Activated naive CD4-positive, alpha-beta T cell treated with anti-CD3 and anti-CD28 coated beads for 36 hours (primary cell): ENCODE measurements around the gene FYTTD1. TPM values are rescaled to one million over a fixed set of nuclear protein-coding genes. Genes with fewer than 3 reads are reported as not detected.
A peak's percentile ranks its signal among the peaks of the same experiment; 100 is the strongest.

Source experiments
- CTCF ChIA-PET: fragments of 350-600 bp; sonication (Branson Sonifier 250); formaldehyde crosslinking; loops from one replicate; lab custom pipeline; 2021; ENCODE audit warnings: antibody characterized with exemption; lab: Charles Lee
- DNase-seq: peaks from one replicate; pipeline ENCODE4 v3.0.0-alpha.2; 2020
- H3K27ac Mint-ChIP-seq: one replicate; pipeline ENCODE4 v1.8.0; 2021; ENCODE audit warnings: mild to moderate bottlenecking, mixed read lengths
- H3K27me3 Mint-ChIP-seq: one replicate; pipeline ENCODE4 v1.8.0; 2021; ENCODE audit warnings: low read depth, mixed read lengths
- H3K36me3 Mint-ChIP-seq: one replicate; pipeline ENCODE4 v1.8.0; 2021; ENCODE audit warnings: low read depth, mixed read lengths
- H3K4me1 Mint-ChIP-seq: one replicate; pipeline ENCODE4 v1.8.0; 2021; ENCODE audit warnings: low read depth, mixed read lengths
- H3K4me3 Mint-ChIP-seq: one replicate; pipeline ENCODE4 v1.8.0; 2021; ENCODE audit warnings: mild to moderate bottlenecking, moderate library complexity, mixed read lengths
- H3K9me3 Mint-ChIP-seq: one replicate; pipeline ENCODE4 v1.8.0; 2021; ENCODE audit warnings: mixed read lengths
- intact Hi-C: fragments of 100-400 bp; cut with micrococcal nuclease; formaldehyde crosslinking; loops from one replicate; pipeline ENCODE4 v1.15.1; 2023
- total RNA-seq, 2 experiments: library from RNA; stranded (reverse); gene quantifications; one replicate each; pipeline ENCODE4 v1.2.3, GENCODE V29; 2021

FYTTD1 gene
- total RNA-seq, 2 experiments from 2014 or later = 25.1 to 27.6 TPM

GRCh38 chr3:197758512-197758911 is 8.8 kb downstream of the FYTTD1 start:
- intact Hi-C loops = no loop called here
- H3K27me3 Mint-ChIP-seq = no peaks in the 10 kb centered on the region
- no peak overlapping the region for H3K4me3 Mint-ChIP-seq
- CTCF ChIA-PET = no interaction called here
- no peak for DNase-seq
- peaks cover 15% of the 10 kb centered on the region for H3K4me1 Mint-ChIP-seq
- peaks cover 2% of the 10 kb centered on the region for H3K36me3 Mint-ChIP-seq
- H3K27ac Mint-ChIP-seq = no peak overlapping the region
- H3K9me3 Mint-ChIP-seq = no peaks in the 10 kb centered on the region

GRCh38 chr3:197761784-197762183 is 12.1 kb downstream of the FYTTD1 start:
- Mint-ChIP-seq H3K9me3 (no peaks in the 10 kb centered on the region), H3K36me3 (peaks cover 3% of the 10 kb centered on the region), H3K27me3 (no peaks in the 10 kb centered on the region), H3K27ac (no peak overlapping the region), H3K4me1 (no peaks in the 10 kb centered on the region), H3K4me3 (no peak overlapping the region)
- CTCF ChIA-PET = no interaction called here
- DNase-seq = no peak
- intact Hi-C loops = no loop called here

- no peaks in the 10 kb centered on the region for H3K4me1 Mint-ChIP-seq
- no peaks in the 10 kb centered on the region for H3K27me3 Mint-ChIP-seq
- CTCF ChIA-PET = interaction anchor here (1.3 kb wide), 1 partner anchor 8 kb away, joined by 3 read pairs; no protein-coding TSS in a partner anchor
- intact Hi-C loops = no loop called here
- H3K27ac Mint-ChIP-seq = no peak overlapping the region
- H3K9me3 Mint-ChIP-seq = no peaks in the 10 kb centered on the region
- H3K4me3 Mint-ChIP-seq = no peak overlapping the region
- DNase-seq = no peak
- H3K36me3 Mint-ChIP-seq = peaks cover 17% of the 10 kb centered on the region
Observed at GRCh38 chr3:197775317-197775716, 25.6 kb downstream of the FYTTD1 start.

- Mint-ChIP-seq H3K4me3 (no peak overlapping the region), H3K9me3 (no peaks in the 10 kb centered on the region), H3K27me3 (no peaks in the 10 kb centered on the region), H3K27ac (peak overlapping the region; percentile 3), H3K4me1 (peaks cover 4% of the 10 kb centered on the region), H3K36me3 (peaks cover 15% of the 10 kb centered on the region)
- intact Hi-C loops = no loop called here
- CTCF ChIA-PET = no interaction called here
- no peak for DNase-seq
Observed at GRCh38 chr3:197782230-197782629, 32.5 kb downstream of the FYTTD1 start.

- no peak for DNase-seq
- Mint-ChIP-seq H3K36me3 (peaks cover 9% of the 10 kb centered on the region), H3K27ac (no peak overlapping the region), H3K4me3 (no peak overlapping the region), H3K4me1 (peaks cover 9% of the 10 kb centered on the region), H3K27me3 (no peaks in the 10 kb centered on the region), H3K9me3 (no peaks in the 10 kb centered on the region)
- CTCF ChIA-PET = interaction anchor here (1.2 to 1.5 kb wide), 2 partner anchors 17 to 34 kb away, joined by 4 read pairs; no protein-coding TSS in a partner anchor
- intact Hi-C loops = no loop called here
Observed at GRCh38 chr3:197784019-197784585, 34.4 kb downstream of the FYTTD1 start.

GRCh38 chr3:197787412-197787811 is 37.7 kb downstream of the FYTTD1 start:
- peaks cover 2% of the 10 kb centered on the region for H3K36me3 Mint-ChIP-seq
- CTCF ChIA-PET = interaction anchor here (0.6 kb wide), 1 partner anchor 71 kb away, joined by 3 read pairs; no protein-coding TSS in a partner anchor
- H3K27ac Mint-ChIP-seq = no peak overlapping the region
- no peaks in the 10 kb centered on the region for H3K9me3 Mint-ChIP-seq
- no peak overlapping the region for H3K4me3 Mint-ChIP-seq
- DNase-seq = no peak
- H3K4me1 Mint-ChIP-seq = peaks cover 18% of the 10 kb centered on the region
- intact Hi-C loops = no loop called here
- no peaks in the 10 kb centered on the region for H3K27me3 Mint-ChIP-seq

- peaks cover 31% of the 10 kb centered on the region for H3K4me1 Mint-ChIP-seq
- no peaks in the 10 kb centered on the region for H3K27me3 Mint-ChIP-seq
- H3K9me3 Mint-ChIP-seq = no peaks in the 10 kb centered on the region
- CTCF ChIA-PET = interaction anchor here (0.6 to 1.5 kb wide), 7 partner anchors 9 to 190 kb away, joined by 3 to 5 read pairs (median 3); no protein-coding TSS in a partner anchor
- no peaks in the 10 kb centered on the region for H3K36me3 Mint-ChIP-seq
- no peak overlapping the region for H3K4me3 Mint-ChIP-seq
- no peak for DNase-seq
- no peak overlapping the region for H3K27ac Mint-ChIP-seq
- intact Hi-C loops = no loop called here
Observed at GRCh38 chr3:197789309-197789708, 39.6 kb downstream of the FYTTD1 start.

GRCh38 chr3:197790033-197790432 is 40.4 kb downstream of the FYTTD1 start:
- Mint-ChIP-seq H3K4me1 (peaks cover 30% of the 10 kb centered on the region), H3K4me3 (peak overlapping the region; percentile 81), H3K9me3 (no peaks in the 10 kb centered on the region), H3K27ac (peak overlapping the region; percentile 95), H3K36me3 (no peaks in the 10 kb centered on the region), H3K27me3 (no peaks in the 10 kb centered on the region)
- no peak for DNase-seq
- CTCF ChIA-PET = interaction anchor here (1.5 kb wide), 1 partner anchor 37 kb away, joined by 3 read pairs; no protein-coding TSS in a partner anchor
- intact Hi-C loops = no loop called here

GRCh38 chr3:197791113-197791891 is 41.6 kb downstream of the FYTTD1 start, which contains the start of gene LRCH3:
TSS of gene LRCH3 (plus strand) at chr3:197791254. CDS start at chr3:197791279, 25 bp downstream.
- H3K36me3 Mint-ChIP-seq = no peaks in the 10 kb centered on the region
- no peaks in the 10 kb centered on the region for H3K9me3 Mint-ChIP-seq
- H3K4me1 Mint-ChIP-seq = peaks cover 40% of the 10 kb centered on the region
- H3K27me3 Mint-ChIP-seq = no peaks in the 10 kb centered on the region
- peak; percentile 77 for DNase-seq
- H3K27ac Mint-ChIP-seq = peak within 1 kb of the TSS; percentile 95
- CTCF ChIA-PET = interaction anchor here (0.6 to 1.2 kb wide), 5 partner anchors 12 to 78 kb away, joined by 3 to 4 read pairs (median 3); no protein-coding TSS in a partner anchor
- intact Hi-C loops = no loop called here
- H3K4me3 Mint-ChIP-seq = peak within 1 kb of the TSS; percentile 81

GRCh38 chr3:197791892-197792647 is 42.4 kb downstream of the FYTTD1 start:
- H3K27me3 Mint-ChIP-seq = no peaks in the 10 kb centered on the region
- no peaks in the 10 kb centered on the region for H3K36me3 Mint-ChIP-seq
- peak overlapping the region; percentile 92 for H3K27ac Mint-ChIP-seq
- peak overlapping the region; percentile 81 for H3K4me3 Mint-ChIP-seq
- H3K4me1 Mint-ChIP-seq = peaks cover 45% of the 10 kb centered on the region
- H3K9me3 Mint-ChIP-seq = no peaks in the 10 kb centered on the region
- intact Hi-C loops = loop anchor here (2.0 kb wide), 1 partner anchor 169 kb away; the partner anchor contains the start of gene LMLN
- peak; percentile 63 for DNase-seq
- CTCF ChIA-PET = interaction anchor here (0.6 to 1.2 kb wide), 4 partner anchors 13 to 64 kb away, joined by 3 read pairs; no protein-coding TSS in a partner anchor

GRCh38 chr3:197793247-197793646 is 43.6 kb downstream of the FYTTD1 start:
- DNase-seq = peak; percentile 20
- Mint-ChIP-seq H3K4me3 (peak overlapping the region; percentile 42), H3K36me3 (no peaks in the 10 kb centered on the region), H3K9me3 (no peaks in the 10 kb centered on the region), H3K27ac (peak overlapping the region; percentile 63), H3K27me3 (no peaks in the 10 kb centered on the region), H3K4me1 (peaks cover 49% of the 10 kb centered on the region)
- intact Hi-C loops = loop anchor here (1.0 to 2.0 kb wide), 5 partner anchors 9 to 168 kb away; partner anchors contain the start of gene LMLN
- CTCF ChIA-PET = interaction anchor here (0.6 to 1.1 kb wide), 5 partner anchors 9 to 301 kb away, joined by 3 to 5 read pairs (median 3); no protein-coding TSS in a partner anchor
